MCF 10A (cell line): ENCODE measurements around the gene RAPSN. TPM values are rescaled to one million over a fixed set of nuclear protein-coding genes. Genes with fewer than 3 reads are reported as not detected.
A peak's percentile ranks its signal among the peaks of the same experiment; 100 is the strongest.

Source experiments
- Bru-seq: library from RNA; stranded (reverse); fragments of 400-500 nt; gene quantifications from one replicate; lab custom pipeline; 2021; lab: Mats Ljungman, UMichigan
- BruChase-seq, 2 experiments: library from RNA; stranded (reverse); fragments of 400-500 nt; gene quantifications; one replicate each; lab custom pipeline; 2021; lab: Mats Ljungman, UMichigan
- BruUV-seq: library from RNA; stranded (reverse); fragments of 400-500 nt; replicated peaks from 2 replicates; lab custom pipeline; 2021; lab: Mats Ljungman, UMichigan
- CTCF ChIA-PET: fragments of 300-600 bp; sonication (Branson Sonifier 250); formaldehyde crosslinking; extraction: SDS; loops from one replicate; lab custom pipeline; 2021; ENCODE audit warnings: antibody characterized with exemption, inconsistent platforms; lab: Yijun Ruan, JAX
- POLR2A ChIA-PET: fragments of 300-600, 350-650 bp; sonication (Branson Sonifier 250); formaldehyde crosslinking; extraction: SDS; loops from one replicate; lab custom pipeline; 2020; ENCODE audit warnings: antibody characterized with exemption, inconsistent platforms; lab: Yijun Ruan, JAX
- DNase-seq: peaks from one replicate; pipeline ENCODE4 v3.0.0-alpha.2; 2018; ENCODE audit not compliant: unreplicated experiment
- H3K27ac Mint-ChIP-seq: one replicate; pipeline ENCODE4 v1.8.0; 2022; ENCODE audit warnings: mild to moderate bottlenecking, low read depth, mixed read lengths; ENCODE audit not compliant: unreplicated experiment
- H3K27me3 Mint-ChIP-seq: one replicate; pipeline ENCODE4 v1.8.0; 2022; ENCODE audit warnings: mixed read lengths; ENCODE audit not compliant: insufficient read depth, unreplicated experiment
- H3K36me3 Mint-ChIP-seq: one replicate; pipeline ENCODE4 v1.8.0; 2022; ENCODE audit warnings: mild to moderate bottlenecking, moderate library complexity, mixed read lengths; ENCODE audit not compliant: insufficient read depth, unreplicated experiment
- H3K4me1 Mint-ChIP-seq: one replicate; pipeline ENCODE4 v1.8.0; 2022; ENCODE audit warnings: mixed read lengths; ENCODE audit not compliant: insufficient read depth, unreplicated experiment
- H3K4me3 Mint-ChIP-seq: one replicate; pipeline ENCODE4 v1.8.0; 2022; ENCODE audit warnings: mild to moderate bottlenecking, moderate library complexity, mixed read lengths; ENCODE audit not compliant: unreplicated experiment
- H3K9me3 Mint-ChIP-seq: one replicate; pipeline ENCODE4 v1.8.0; 2022; ENCODE audit warnings: mixed read lengths; ENCODE audit not compliant: unreplicated experiment
- intact Hi-C: fragments of 100-400 bp; cut with micrococcal nuclease; formaldehyde crosslinking; loops from 2 replicates; pipeline ENCODE4 v1.14.1; 2022
- long read RNA-seq: library from polyadenylated mRNA; stranded (forward); transcript quantifications from one replicate; pipeline ENCODE4 v2.0.0, GENCODE V29; 2022
- total RNA-seq: library from RNA; stranded (reverse); gene quantifications from 2 replicates; pipeline ENCODE4 v1.2.3, GENCODE V29; 2022
- TF ChIP-seq, protein P1 (sequence below): fragments of 200-600 bp; IDR thresholded peaks from one replicate; pipeline ENCODE4 v1.8.0; 2022; ENCODE audit warnings: antibody characterized with exemption, mild to moderate bottlenecking; ENCODE audit not compliant: unreplicated experiment

RAPSN gene
- total RNA-seq (0.51 and 0.64 TPM in 2 replicates), Bru-seq, nascent RNA (percentile 50 among the genes with signal in this experiment), BruChase-seq, experiment 1, labeled RNA remaining after a 6-hour chase (percentile 77 among the genes with signal in this experiment), BruChase-seq, experiment 2, labeled RNA remaining after a 2-hour chase (percentile 71 among the genes with signal in this experiment)
- long read RNA-seq = 0 reads

DNA sequence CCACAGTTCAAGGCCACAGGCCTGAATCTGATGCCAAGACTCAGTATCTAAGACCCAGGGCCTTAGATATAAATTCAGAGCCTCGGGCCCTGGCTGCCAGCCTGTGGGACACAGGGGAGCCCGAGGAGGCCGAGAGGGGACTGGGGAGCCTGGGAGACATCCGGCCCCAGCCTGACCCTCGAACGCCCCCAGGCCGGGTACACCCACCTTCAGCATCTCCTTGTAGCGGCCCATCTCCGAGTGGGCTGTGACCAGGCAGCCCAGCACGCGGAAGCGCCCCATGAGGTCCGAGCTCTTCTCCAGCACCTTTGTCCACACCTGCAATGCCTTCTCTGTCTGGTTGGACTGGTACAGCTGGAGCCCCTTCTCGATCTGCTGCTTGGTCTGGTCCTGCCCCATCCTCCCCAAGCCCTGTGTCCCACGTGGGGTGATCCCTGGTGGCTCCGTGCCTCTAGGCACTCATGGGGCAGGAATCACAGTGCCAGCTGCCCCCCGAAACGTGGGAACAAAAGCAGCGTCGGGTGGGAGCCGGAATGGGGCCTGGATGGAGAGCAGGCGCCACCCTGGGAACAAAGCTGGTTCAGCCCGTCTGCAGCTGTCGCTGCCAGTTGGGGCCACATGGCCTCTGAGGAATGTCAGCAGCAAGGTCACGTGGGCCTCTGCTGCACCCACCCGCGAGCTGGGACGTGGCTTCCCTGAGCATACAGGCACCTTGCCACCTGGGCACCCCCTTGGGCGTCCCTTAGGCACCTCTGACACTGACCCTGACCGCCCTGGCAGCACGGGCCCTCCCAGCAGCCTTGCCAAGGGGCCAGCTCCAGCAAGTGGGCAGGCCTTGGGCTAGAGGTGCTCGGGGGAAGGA, at the start of gene RAPSN:
Gene RAPSN, minus strand, starts transcription at position 571 of the 862 bp plus-strand sequence. Its CDS starts 172 bp downstream, at position 399.
- H3K27me3 Mint-ChIP-seq = no peaks in the 10 kb centered on the region
- TF ChIP-seq, protein P1, sequence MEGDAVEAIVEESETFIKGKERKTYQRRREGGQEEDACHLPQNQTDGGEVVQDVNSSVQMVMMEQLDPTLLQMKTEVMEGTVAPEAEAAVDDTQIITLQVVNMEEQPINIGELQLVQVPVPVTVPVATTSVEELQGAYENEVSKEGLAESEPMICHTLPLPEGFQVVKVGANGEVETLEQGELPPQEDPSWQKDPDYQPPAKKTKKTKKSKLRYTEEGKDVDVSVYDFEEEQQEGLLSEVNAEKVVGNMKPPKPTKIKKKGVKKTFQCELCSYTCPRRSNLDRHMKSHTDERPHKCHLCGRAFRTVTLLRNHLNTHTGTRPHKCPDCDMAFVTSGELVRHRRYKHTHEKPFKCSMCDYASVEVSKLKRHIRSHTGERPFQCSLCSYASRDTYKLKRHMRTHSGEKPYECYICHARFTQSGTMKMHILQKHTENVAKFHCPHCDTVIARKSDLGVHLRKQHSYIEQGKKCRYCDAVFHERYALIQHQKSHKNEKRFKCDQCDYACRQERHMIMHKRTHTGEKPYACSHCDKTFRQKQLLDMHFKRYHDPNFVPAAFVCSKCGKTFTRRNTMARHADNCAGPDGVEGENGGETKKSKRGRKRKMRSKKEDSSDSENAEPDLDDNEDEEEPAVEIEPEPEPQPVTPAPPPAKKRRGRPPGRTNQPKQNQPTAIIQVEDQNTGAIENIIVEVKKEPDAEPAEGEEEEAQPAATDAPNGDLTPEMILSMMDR = no peak
- no peaks in the 10 kb centered on the region for H3K9me3 Mint-ChIP-seq
- H3K4me3 Mint-ChIP-seq = no peak within 1 kb of the TSS
- no TSS peak for BruUV-seq
- CTCF ChIA-PET = interaction anchor here (0.6 to 0.8 kb wide), 3 partner anchors 74 to 167 kb away, joined by 3 to 5 read pairs (median 3); no protein-coding TSS in a partner anchor
- H3K27ac Mint-ChIP-seq = no peak within 1 kb of the TSS
- POLR2A ChIA-PET = interaction anchor here (0.5 to 1.4 kb wide), 3 partner anchors 22 to 887 kb away, joined by 3 to 4 read pairs (median 3); partner anchors contain the start of gene PSMC3
- intact Hi-C loops = no loop called here
- DNase-seq = no peak
- no peaks in the 10 kb centered on the region for H3K4me1 Mint-ChIP-seq
- peaks cover 6% of the 10 kb centered on the region for H3K36me3 Mint-ChIP-seq

DNA sequence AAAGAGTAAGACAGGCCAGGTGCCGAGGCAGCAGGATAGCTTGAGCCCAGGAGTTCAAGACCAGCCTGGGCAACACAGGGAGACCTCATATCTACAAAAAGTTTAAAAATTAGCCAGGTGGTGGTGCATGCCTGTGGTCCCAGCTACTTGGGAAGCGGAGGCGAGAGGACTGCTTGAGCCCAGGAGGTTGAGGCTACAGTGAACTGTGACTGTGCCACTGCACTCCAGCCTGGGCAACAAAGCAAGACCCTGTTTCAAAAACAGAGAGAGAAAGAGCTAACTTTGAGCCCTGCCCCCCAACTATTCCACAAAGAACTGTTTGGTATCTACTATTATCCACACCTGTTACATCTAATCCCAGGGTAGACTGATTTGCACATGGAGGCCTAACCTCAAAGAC, 49.2 kb upstream of the RAPSN start:
- H3K4me1 Mint-ChIP-seq = peaks cover 15% of the 10 kb centered on the region
- intact Hi-C loops = loop anchor here (5.0 kb wide), 1 partner anchor 54 kb away; the partner anchor contains the start of gene CELF1
- ChIA-PET POLR2A (interaction anchor here (3.9 kb wide), 1 partner anchor 12 kb away, joined by 17 read pairs; no protein-coding TSS in a partner anchor), CTCF (interaction anchor here (0.6 to 1.4 kb wide), 4 partner anchors 8 to 74 kb away, joined by 3 to 4 read pairs (median 4); no protein-coding TSS in a partner anchor)
- no peak overlapping the region for H3K27ac Mint-ChIP-seq
- H3K36me3 Mint-ChIP-seq = peaks cover 22% of the 10 kb centered on the region
- TF ChIP-seq, protein P1 = no peak
- DNase-seq = no peak
- BruUV-seq = no TSS peak
- H3K27me3 Mint-ChIP-seq = no peaks in the 10 kb centered on the region
- H3K9me3 Mint-ChIP-seq = no peaks in the 10 kb centered on the region
- H3K4me3 Mint-ChIP-seq = no peak overlapping the region

DNA sequence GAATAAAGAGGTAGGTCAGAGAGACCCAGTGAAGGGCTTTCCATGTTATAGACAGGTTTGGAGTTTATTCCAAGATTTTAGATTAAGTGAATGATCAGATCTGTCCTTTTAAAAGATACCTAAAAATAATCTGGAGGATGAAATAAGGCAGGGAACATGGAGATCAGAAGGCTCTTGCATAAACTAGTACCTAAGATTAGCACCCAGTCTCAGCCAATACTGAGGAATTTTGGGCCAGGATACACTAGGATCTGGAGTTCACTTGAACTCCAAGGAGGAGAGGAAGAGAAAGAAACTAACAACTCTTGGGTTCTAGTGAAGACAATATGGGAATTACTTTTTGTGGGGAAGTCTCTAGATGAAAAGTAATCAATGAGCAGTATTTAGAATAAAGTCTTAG, 47.9 kb upstream of the RAPSN start:
- no peaks in the 10 kb centered on the region for H3K27me3 Mint-ChIP-seq
- no TSS peak for BruUV-seq
- peaks cover 9% of the 10 kb centered on the region for H3K4me1 Mint-ChIP-seq
- POLR2A ChIA-PET = interaction anchor here (2.3 kb wide), 1 partner anchor 9 kb away, joined by 7 read pairs; no protein-coding TSS in a partner anchor
- intact Hi-C loops = loop anchor here (5.0 kb wide), 1 partner anchor 55 kb away; the partner anchor contains the start of gene CELF1
- TF ChIP-seq, protein P1 = no peak
- no peak for DNase-seq
- peaks cover 28% of the 10 kb centered on the region for H3K36me3 Mint-ChIP-seq
- H3K9me3 Mint-ChIP-seq = no peaks in the 10 kb centered on the region
- CTCF ChIA-PET = interaction anchor here (0.8 to 1.8 kb wide), 2 partner anchors 9 to 42 kb away, joined by 4 to 10 read pairs; no protein-coding TSS in a partner anchor
- no peak overlapping the region for H3K27ac Mint-ChIP-seq
- H3K4me3 Mint-ChIP-seq = no peak overlapping the region
